BLaER1 (cell line): ENCODE data around the gene ADTRP.

Source experiments
- H3K27ac ChIP-seq: shearing (Covaris generic); formaldehyde crosslinking; 2 replicates; pipeline ENCODE4 v1.8.1; 2022
- H3K27me3 ChIP-seq: shearing (Covaris generic); formaldehyde crosslinking; 2 replicates; pipeline ENCODE4 v1.8.1; 2022
- H3K36me3 ChIP-seq: shearing (Covaris generic); formaldehyde crosslinking; 2 replicates; pipeline ENCODE4 v1.8.1; 2022
- H3K4me1 ChIP-seq: shearing (Covaris generic); formaldehyde crosslinking; 2 replicates; pipeline ENCODE4 v1.8.1; 2022
- H3K4me2 ChIP-seq: shearing (Covaris generic); formaldehyde crosslinking; 2 replicates; pipeline ENCODE4 v1.8.1; 2022
- H3K4me3 ChIP-seq: shearing (Covaris generic); formaldehyde crosslinking; 2 replicates; pipeline ENCODE4 v1.8.1; 2022
- H3K9ac ChIP-seq: shearing (Covaris generic); formaldehyde crosslinking; 2 replicates; pipeline ENCODE4 v1.8.1; 2022
- H3K9me3 ChIP-seq: shearing (Covaris generic); formaldehyde crosslinking; 2 replicates; pipeline ENCODE4 v1.8.1; 2022
- H4K20me1 ChIP-seq: shearing (Covaris generic); formaldehyde crosslinking; 2 replicates; pipeline ENCODE4 v1.8.1; 2022
- Cebpa-rat ChIP-seq: shearing (Covaris generic); IDR thresholded peaks from 2 replicates; pipeline ENCODE4 v1.8.1; 2022

Gene ADTRP

DNA sequence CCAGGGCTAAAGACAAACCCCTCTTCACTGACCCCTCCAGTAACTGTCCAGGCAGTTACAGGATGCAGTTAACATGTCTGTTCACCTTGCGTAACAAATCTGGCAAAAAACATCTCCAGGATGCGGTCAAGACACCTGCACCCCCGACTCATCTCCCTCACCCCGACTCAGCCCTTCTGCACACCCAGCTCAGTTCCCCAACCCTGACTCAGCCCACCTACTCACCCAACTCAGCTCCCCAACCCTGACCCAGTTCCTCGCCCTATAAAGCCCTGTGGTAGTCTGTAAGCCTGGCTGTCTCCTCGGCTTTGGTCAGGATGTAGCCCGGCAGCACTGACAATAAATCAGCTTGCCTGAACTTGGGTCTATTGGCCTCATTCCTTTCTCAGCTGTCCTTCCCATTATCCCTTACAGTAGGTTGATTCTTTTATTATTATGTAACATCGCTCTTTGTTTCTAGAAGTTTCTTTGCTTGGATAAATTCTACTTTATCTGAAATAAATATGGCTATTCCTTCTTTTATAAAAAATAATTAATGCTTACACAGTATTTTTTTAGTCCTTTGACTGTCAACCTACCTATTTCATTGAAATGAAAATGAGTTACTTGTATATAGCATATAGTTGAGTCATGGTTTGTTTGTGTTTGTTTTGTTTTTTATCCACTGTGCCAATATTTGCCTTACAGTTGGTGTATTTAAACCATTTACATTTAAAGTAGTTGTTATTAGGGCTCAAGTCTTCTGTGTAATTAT, 12.9 kb upstream of the ADTRP start:
- no peak for TF ChIP-seq Cebpa-rat
- Histone ChIP-seq H3K9me3 (peaks cover 38% of the 10 kb centered on the region), H3K4me2 (peak overlapping the region; percentile 66), H4K20me1 (no peaks in the 10 kb centered on the region), H3K4me1 (peaks cover 85% of the 10 kb centered on the region), H3K4me3 (no peak overlapping the region), H3K9ac (no peak overlapping the region), H3K27me3 (no peaks in the 10 kb centered on the region), H3K36me3 (no peaks in the 10 kb centered on the region), H3K27ac (no peak overlapping the region)

GRCh38 chr6:11789744-11790143, 11.1 kb upstream of the ADTRP start:
- no peak overlapping the region for H3K4me3 ChIP-seq
- no peak overlapping the region for H3K27ac ChIP-seq
- no peaks in the 10 kb centered on the region for H4K20me1 ChIP-seq
- H3K4me1 ChIP-seq: peaks cover 92% of the 10 kb centered on the region
- no peaks in the 10 kb centered on the region for H3K36me3 ChIP-seq
- no peak overlapping the region for H3K9ac ChIP-seq
- TF ChIP-seq Cebpa-rat: no peak
- no peaks in the 10 kb centered on the region for H3K27me3 ChIP-seq
- H3K4me2 ChIP-seq: 0 out of 2 replicates have a peak overlapping the region, but pooled peaks have one; percentile 66
- peaks cover 50% of the 10 kb centered on the region for H3K9me3 ChIP-seq

DNA sequence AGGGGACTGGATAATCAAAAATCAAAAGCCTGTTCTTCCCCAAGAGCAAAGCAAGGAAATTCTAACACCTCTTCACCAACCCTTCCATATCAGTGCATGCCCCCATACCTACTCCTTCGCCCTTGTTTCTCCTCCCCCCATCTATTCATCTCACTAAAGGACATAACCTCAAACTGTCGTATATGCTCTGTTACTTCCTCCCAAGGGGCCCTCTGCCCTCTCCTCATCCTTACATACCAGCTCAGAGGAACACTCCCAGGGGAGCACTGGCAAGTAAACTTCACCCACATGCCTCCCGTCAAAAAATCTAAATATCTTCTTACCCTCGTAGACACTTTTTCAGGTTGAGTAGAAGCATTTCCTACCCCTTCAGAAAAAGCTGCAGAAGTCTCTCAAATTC, 9.4 kb upstream of the ADTRP start:
- TF ChIP-seq Cebpa-rat: no peak
- H3K4me3 ChIP-seq: peak overlapping the region; percentile 40; the same call in 1 of the 2 replicates
- H3K9me3 ChIP-seq: peaks cover 40% of the 10 kb centered on the region
- H3K36me3 ChIP-seq: no peaks in the 10 kb centered on the region
- peak overlapping the region; percentile 57 for H3K27ac ChIP-seq
- H3K9ac ChIP-seq: peak overlapping the region; percentile 5; the same call in 1 of the 2 replicates
- H3K4me1 ChIP-seq: peaks cover 76% of the 10 kb centered on the region
- no peaks in the 10 kb centered on the region for H4K20me1 ChIP-seq
- H3K4me2 ChIP-seq: peak overlapping the region; percentile 87
- no peaks in the 10 kb centered on the region for H3K27me3 ChIP-seq

- Histone ChIP-seq H3K9ac (no peak overlapping the region), H3K27ac (0 out of 2 replicates have a peak overlapping the region, but pooled peaks have one; percentile 18), H4K20me1 (no peaks in the 10 kb centered on the region), H3K27me3 (no peaks in the 10 kb centered on the region), H3K4me3 (no peak overlapping the region), H3K9me3 (peaks cover 42% of the 10 kb centered on the region), H3K36me3 (no peaks in the 10 kb centered on the region), H3K4me1 (peaks cover 55% of the 10 kb centered on the region), H3K4me2 (peak overlapping the region; percentile 87)
- no peak for TF ChIP-seq Cebpa-rat
These were observed 7.4 kb upstream of the ADTRP start for GRCh38 chr6:11785774-11786579.

DNA sequence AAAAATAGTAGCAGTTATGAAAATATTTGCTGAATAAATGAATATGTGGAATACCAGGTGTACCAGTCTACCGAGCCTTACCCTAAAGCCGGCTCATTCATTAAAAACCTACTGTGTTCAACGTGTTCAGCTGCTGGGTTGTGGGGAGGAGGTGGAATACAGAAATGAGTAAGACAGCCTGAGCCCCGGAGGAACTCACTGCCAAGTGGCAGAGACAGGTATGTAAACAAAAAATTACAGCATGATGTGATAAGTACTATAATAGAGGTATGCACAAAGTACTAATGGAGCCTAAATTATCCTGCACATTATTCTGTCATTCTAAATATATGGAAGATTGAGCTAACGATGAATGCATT, 6.8 kb upstream of the ADTRP start:
- Histone ChIP-seq H3K4me2 (peak overlapping the region; percentile 87), H3K27me3 (no peaks in the 10 kb centered on the region)

GRCh38 chr6:11784341-11784740, 5.7 kb upstream of the ADTRP start:
- Histone ChIP-seq H3K4me1 (peaks cover 49% of the 10 kb centered on the region), H3K9ac (no peak overlapping the region), H3K27ac (no peak overlapping the region), H3K27me3 (no peaks in the 10 kb centered on the region), H3K36me3 (no peaks in the 10 kb centered on the region), H4K20me1 (no peaks in the 10 kb centered on the region), H3K4me3 (no peak overlapping the region), H3K9me3 (peaks cover 32% of the 10 kb centered on the region), H3K4me2 (no peak overlapping the region)
- no peak for TF ChIP-seq Cebpa-rat

More for the DNA sequence above, 6.8 kb upstream of the ADTRP start:
- no peak overlapping the region for H3K27ac ChIP-seq
- no peak overlapping the region for H3K9ac ChIP-seq
- no peak overlapping the region for H3K4me3 ChIP-seq
- H3K4me1 ChIP-seq: peaks cover 49% of the 10 kb centered on the region
- H3K9me3 ChIP-seq: peaks cover 41% of the 10 kb centered on the region
- no peaks in the 10 kb centered on the region for H4K20me1 ChIP-seq
- TF ChIP-seq Cebpa-rat: no peak
- no peaks in the 10 kb centered on the region for H3K36me3 ChIP-seq

- H3K9me3 ChIP-seq: peaks cover 25% of the 10 kb centered on the region
- no peak for TF ChIP-seq Cebpa-rat
- H3K27me3 ChIP-seq: no peaks in the 10 kb centered on the region
- H3K4me1 ChIP-seq: peaks cover 49% of the 10 kb centered on the region
- no peak overlapping the region for H3K27ac ChIP-seq
- no peak overlapping the region for H3K4me2 ChIP-seq
- no peak overlapping the region for H3K4me3 ChIP-seq
- no peak overlapping the region for H3K9ac ChIP-seq
- H4K20me1 ChIP-seq: no peaks in the 10 kb centered on the region
- no peaks in the 10 kb centered on the region for H3K36me3 ChIP-seq
These were observed 5.0 kb upstream of the ADTRP start for GRCh38 chr6:11783524-11784064.

GRCh38 chr6:11782524-11782923, 3.9 kb upstream of the ADTRP start:
- Histone ChIP-seq H3K27ac (no peak overlapping the region), H3K4me1 (peaks cover 40% of the 10 kb centered on the region), H3K27me3 (no peaks in the 10 kb centered on the region), H3K4me2 (no peak overlapping the region), H3K9ac (no peak overlapping the region), H4K20me1 (no peaks in the 10 kb centered on the region), H3K36me3 (no peaks in the 10 kb centered on the region), H3K9me3 (peaks cover 25% of the 10 kb centered on the region), H3K4me3 (no peak overlapping the region)
- TF ChIP-seq Cebpa-rat: no peak

GRCh38 chr6:11780097-11780428, 1.5 kb upstream of the ADTRP start:
- Histone ChIP-seq H3K36me3 (no peaks in the 10 kb centered on the region), H3K9ac (no peak overlapping the region), H3K4me1 (peaks cover 36% of the 10 kb centered on the region), H3K27ac (no peak overlapping the region), H3K27me3 (no peaks in the 10 kb centered on the region), H3K9me3 (peaks cover 16% of the 10 kb centered on the region), H3K4me2 (peak overlapping the region; percentile 56), H4K20me1 (no peaks in the 10 kb centered on the region), H3K4me3 (no peak overlapping the region)
- no peak for TF ChIP-seq Cebpa-rat
